Ishikawa (cell line): ENCODE data around the gene N4BP2L2.

ENCODE experiments used
- CEBPB ChIP-seq: IDR thresholded peaks from 2 replicates; pipeline ENCODE4 v1.6.1; 2012
- CREB1 ChIP-seq: IDR thresholded peaks from 2 replicates; pipeline ENCODE4 v1.6.1; 2012; ENCODE audit warnings: low read depth
- EGR1 ChIP-seq: IDR thresholded peaks from 2 replicates; pipeline ENCODE4 v1.6.1; 2012
- EP300 ChIP-seq: IDR thresholded peaks from 2 replicates; pipeline ENCODE4 v1.6.1; 2012; ENCODE audit warnings: borderline replicate concordance
- FOXM1 ChIP-seq: IDR thresholded peaks from 2 replicates; pipeline ENCODE4 v1.6.1; 2012; ENCODE audit warnings: low read depth, borderline replicate concordance
- MAX ChIP-seq: IDR thresholded peaks from 2 replicates; pipeline ENCODE4 v1.6.1; 2012
- NFIC ChIP-seq: IDR thresholded peaks from 2 replicates; pipeline ENCODE4 v1.6.1; 2012
- RAD21 ChIP-seq: IDR thresholded peaks from 2 replicates; pipeline ENCODE4 v1.6.1; 2012; ENCODE audit warnings: low read depth
- REST ChIP-seq: IDR thresholded peaks from 2 replicates; pipeline ENCODE4 v1.6.1; 2012; ENCODE audit warnings: low read depth, mild to moderate bottlenecking
- TAF1 ChIP-seq: IDR thresholded peaks from 2 replicates; pipeline ENCODE4 v1.6.1; 2012; ENCODE audit warnings: low read depth, mild to moderate bottlenecking
- TCF12 ChIP-seq: IDR thresholded peaks from 2 replicates; pipeline ENCODE4 v1.6.1; 2012; ENCODE audit warnings: low read depth
- TEAD4 ChIP-seq: IDR thresholded peaks from 2 replicates; pipeline ENCODE4 v1.6.1; 2012
- YY1 ChIP-seq: IDR thresholded peaks from 2 replicates; pipeline ENCODE4 v1.6.1; 2012; ENCODE audit warnings: low read depth
- ZBTB7A ChIP-seq: IDR thresholded peaks from 2 replicates; pipeline ENCODE4 v1.6.1; 2012; ENCODE audit warnings: low read depth
- TF ChIP-seq, protein P1 (sequence below): IDR thresholded peaks from 2 replicates; pipeline ENCODE4 v1.6.1; 2012

The N4BP2L2 gene

GRCh38 chr13:32438871-32439270 is 99.7 kb downstream of the N4BP2L2 start:
- TF ChIP-seq TCF12 (no peak), TAF1 (no peak), MAX (no peak), FOXM1 (no peak), TEAD4 (no peak), NFIC (no peak), RAD21 (no peak), EGR1 (no peak), CREB1 (no peak), REST (no peak), ZBTB7A (no peak), YY1 (no peak), EP300 (no peak), CEBPB (no peak)
- TF ChIP-seq, protein P1, sequence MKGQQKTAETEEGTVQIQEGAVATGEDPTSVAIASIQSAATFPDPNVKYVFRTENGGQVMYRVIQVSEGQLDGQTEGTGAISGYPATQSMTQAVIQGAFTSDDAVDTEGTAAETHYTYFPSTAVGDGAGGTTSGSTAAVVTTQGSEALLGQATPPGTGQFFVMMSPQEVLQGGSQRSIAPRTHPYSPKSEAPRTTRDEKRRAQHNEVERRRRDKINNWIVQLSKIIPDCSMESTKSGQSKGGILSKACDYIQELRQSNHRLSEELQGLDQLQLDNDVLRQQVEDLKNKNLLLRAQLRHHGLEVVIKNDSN: no peak

- TF ChIP-seq, protein P1: no peak
- TF ChIP-seq CEBPB (no peak), REST (no peak), CREB1 (no peak), RAD21 (no peak), FOXM1 (no peak), TCF12 (no peak), NFIC (no peak), EGR1 (no peak), TAF1 (no peak), YY1 (no peak), TEAD4 (no peak), ZBTB7A (no peak), MAX (no peak), EP300 (no peak)
Observed at GRCh38 chr13:32432856-32433255, 105.7 kb downstream of the N4BP2L2 start.

DNA sequence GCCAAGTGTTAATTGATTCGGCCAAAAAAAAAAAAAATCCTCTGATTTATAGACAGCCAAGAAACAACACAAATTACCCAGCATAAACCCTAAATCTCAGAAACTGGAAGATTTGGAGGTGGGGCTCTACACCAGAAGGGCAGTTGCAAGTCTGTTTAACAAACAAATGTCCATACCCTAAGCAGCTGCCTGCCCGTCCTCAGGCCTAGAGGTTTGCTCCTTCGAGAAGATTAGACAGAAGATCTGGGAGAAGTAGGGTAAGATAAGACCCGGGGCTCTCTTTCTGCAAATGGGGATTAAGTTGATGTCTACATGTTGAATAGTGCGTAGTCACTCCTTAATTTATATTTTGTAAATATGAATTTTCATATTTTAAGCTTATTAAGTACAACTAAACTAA is 107.2 kb downstream of the N4BP2L2 start:
- TF ChIP-seq RAD21: no peak
- no peak for TF ChIP-seq EP300
- TF ChIP-seq NFIC: no peak
- TF ChIP-seq CEBPB: no peak
- TF ChIP-seq EGR1: no peak
- no peak for TF ChIP-seq MAX
- no peak for TF ChIP-seq FOXM1
- TF ChIP-seq REST: no peak
- TF ChIP-seq TCF12: no peak
- no peak for TF ChIP-seq ZBTB7A
- TF ChIP-seq TAF1: no peak
- TF ChIP-seq, protein P1: no peak
- no peak for TF ChIP-seq YY1
- no peak for TF ChIP-seq CREB1
- TF ChIP-seq TEAD4: no peak
